22Rv1 (cell line): ENCODE measurements around the gene GDF7.

Experiments
- ZFX ChIP-seq: fragments of 450-650 bp; IDR thresholded peaks from 2 replicates; pipeline ENCODE4 v1.6.1; 2017; ENCODE audit warnings: antibody characterized with exemption, borderline replicate concordance
- TF ChIP-seq, protein P1 (sequence below): fragments of 450-650 bp; IDR thresholded peaks from 2 replicates; pipeline ENCODE4 v1.5.1; 2017; ENCODE audit warnings: mild to moderate bottlenecking

DNA sequence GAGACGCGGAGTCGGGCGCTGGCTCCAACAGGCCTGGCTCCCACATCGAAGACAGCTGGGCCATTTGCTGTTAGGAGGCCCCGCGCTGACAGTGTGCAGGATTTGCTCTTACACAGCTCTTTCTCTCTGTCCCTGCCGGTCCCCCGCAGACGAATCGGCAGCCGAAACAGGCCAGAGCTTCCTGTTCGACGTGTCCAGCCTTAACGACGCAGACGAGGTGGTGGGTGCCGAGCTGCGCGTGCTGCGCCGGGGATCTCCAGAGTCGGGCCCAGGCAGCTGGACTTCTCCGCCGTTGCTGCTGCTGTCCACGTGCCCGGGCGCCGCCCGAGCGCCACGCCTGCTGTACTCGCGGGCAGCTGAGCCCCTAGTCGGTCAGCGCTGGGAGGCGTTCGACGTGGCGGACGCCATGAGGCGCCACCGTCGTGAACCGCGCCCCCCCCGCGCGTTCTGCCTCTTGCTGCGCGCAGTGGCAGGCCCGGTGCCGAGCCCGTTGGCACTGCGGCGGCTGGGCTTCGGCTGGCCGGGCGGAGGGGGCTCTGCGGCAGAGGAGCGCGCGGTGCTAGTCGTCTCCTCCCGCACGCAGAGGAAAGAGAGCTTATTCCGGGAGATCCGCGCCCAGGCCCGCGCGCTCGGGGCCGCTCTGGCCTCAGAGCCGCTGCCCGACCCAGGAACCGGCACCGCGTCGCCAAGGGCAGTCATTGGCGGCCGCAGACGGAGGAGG lies 3.5 kb downstream of the GDF7 start:
- TF ChIP-seq, protein P1, sequence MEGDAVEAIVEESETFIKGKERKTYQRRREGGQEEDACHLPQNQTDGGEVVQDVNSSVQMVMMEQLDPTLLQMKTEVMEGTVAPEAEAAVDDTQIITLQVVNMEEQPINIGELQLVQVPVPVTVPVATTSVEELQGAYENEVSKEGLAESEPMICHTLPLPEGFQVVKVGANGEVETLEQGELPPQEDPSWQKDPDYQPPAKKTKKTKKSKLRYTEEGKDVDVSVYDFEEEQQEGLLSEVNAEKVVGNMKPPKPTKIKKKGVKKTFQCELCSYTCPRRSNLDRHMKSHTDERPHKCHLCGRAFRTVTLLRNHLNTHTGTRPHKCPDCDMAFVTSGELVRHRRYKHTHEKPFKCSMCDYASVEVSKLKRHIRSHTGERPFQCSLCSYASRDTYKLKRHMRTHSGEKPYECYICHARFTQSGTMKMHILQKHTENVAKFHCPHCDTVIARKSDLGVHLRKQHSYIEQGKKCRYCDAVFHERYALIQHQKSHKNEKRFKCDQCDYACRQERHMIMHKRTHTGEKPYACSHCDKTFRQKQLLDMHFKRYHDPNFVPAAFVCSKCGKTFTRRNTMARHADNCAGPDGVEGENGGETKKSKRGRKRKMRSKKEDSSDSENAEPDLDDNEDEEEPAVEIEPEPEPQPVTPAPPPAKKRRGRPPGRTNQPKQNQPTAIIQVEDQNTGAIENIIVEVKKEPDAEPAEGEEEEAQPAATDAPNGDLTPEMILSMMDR: no peak
- TF ChIP-seq ZFX: no peak
